Karpas-422 (cell line): Measurements from ENCODE around the gene TMEM51. TPM values are rescaled to one million over a fixed set of nuclear protein-coding genes. Genes with fewer than 3 reads are reported as not detected.

Experiments
- DNase-seq: peaks from one replicate; pipeline ENCODE4 v3.0.0-alpha.2; 2015
- H2AFZ ChIP-seq: fragments of 200-600 bp; sonication (generic); 2 replicates; pipeline ENCODE4 v1.6.1; 2014; ENCODE audit warnings: antibody characterized with exemption, low read length, mixed read lengths
- H3K27ac ChIP-seq: fragments of 200-600 bp; sonication (generic); 2 replicates; pipeline ENCODE4 v1.5.1; 2014; ENCODE audit warnings: mild to moderate bottlenecking, low read length, moderate library complexity
- H3K27me3 ChIP-seq: fragments of 200-600 bp; sonication (generic); 2 replicates; pipeline ENCODE4 v1.6.1; 2014; ENCODE audit warnings: low read length, mixed read lengths
- H3K36me3 ChIP-seq: fragments of 200-600 bp; sonication (generic); 2 replicates; pipeline ENCODE4 v1.6.1; 2014; ENCODE audit warnings: low read length, mixed read lengths; ENCODE audit not compliant: insufficient read depth
- H3K4me1 ChIP-seq: fragments of 200-600 bp; sonication (generic); 2 replicates; pipeline ENCODE4 v1.6.1; 2014; ENCODE audit warnings: mild to moderate bottlenecking, low read length, mixed read lengths
- H3K4me2 ChIP-seq: fragments of 200-600 bp; sonication (generic); 2 replicates; pipeline ENCODE4 v1.6.1; 2014; ENCODE audit warnings: low read length, low read depth, mild to moderate bottlenecking; ENCODE audit not compliant: poor library complexity, severe bottlenecking
- H3K4me3 ChIP-seq: fragments of 200-600 bp; sonication (generic); 2 replicates; pipeline ENCODE4 v1.5.1; 2014; ENCODE audit warnings: mild to moderate bottlenecking, antibody characterized with exemption, low read length, mixed read lengths
- H3K79me2 ChIP-seq: fragments of 200-600 bp; sonication (generic); 2 replicates; pipeline ENCODE4 v1.6.1; 2014; ENCODE audit warnings: mild to moderate bottlenecking, low read length, mixed read lengths
- H3K9ac ChIP-seq: fragments of 200-600 bp; sonication (generic); 2 replicates; pipeline ENCODE4 v1.6.0; 2014; ENCODE audit warnings: low read length
- H3K9me2 ChIP-seq: fragments of 200-600 bp; sonication (generic), shearing (Covaris generic); replicated peaks from 2 replicates; pipeline ENCODE4 v1.6.0; 2014; ENCODE audit warnings: mild to moderate bottlenecking, low read length, moderate library complexity; ENCODE audit not compliant: insufficient read depth
- H3K9me3 ChIP-seq: fragments of 300-700, 200-600 bp; sonication (generic); 2 replicates; pipeline ENCODE4 v1.6.1; 2014; ENCODE audit warnings: low read length, mixed read lengths
- H4K20me1 ChIP-seq: fragments of 200-600 bp; sonication (generic); 2 replicates; pipeline ENCODE4 v1.6.1; 2014; ENCODE audit warnings: mild to moderate bottlenecking, antibody characterized with exemption, low read length, low read depth; ENCODE audit not compliant: insufficient read depth
- total RNA-seq: library from RNA; depleted of rRNA; stranded (reverse); fragments of >200 nt; shearing (Covaris generic); gene quantifications from 2 replicates; pipeline ENCODE4 v1.2.3, GENCODE V29; 2014; ENCODE audit warnings: low replicate concordance

The TMEM51 gene
- total RNA-seq, 1 experiment from 2014 or later = not detected

DNA sequence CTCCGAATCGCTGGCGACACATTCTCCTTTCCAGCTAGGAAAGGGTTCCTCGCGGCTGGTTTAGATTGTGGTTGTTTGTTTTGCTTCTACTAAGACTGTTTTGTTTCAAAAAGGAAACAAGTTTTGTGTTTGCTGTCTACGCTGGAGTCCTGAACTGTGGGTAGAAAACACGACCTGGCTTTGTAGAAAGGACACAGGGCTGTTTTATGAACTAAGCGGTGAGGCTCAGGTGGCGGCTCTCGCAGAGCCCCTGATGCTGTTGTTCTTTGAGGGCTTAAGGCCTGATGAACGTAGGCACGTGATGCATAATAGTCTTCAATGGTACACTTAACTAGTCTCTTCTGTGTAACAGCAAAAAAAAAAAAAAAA, 66.5 kb downstream of the TMEM51 start:
- no peaks in the 10 kb centered on the region for H3K27me3 ChIP-seq
- H3K4me2 ChIP-seq = no peak overlapping the region
- no peak for DNase-seq
- no peak overlapping the region for H3K4me3 ChIP-seq
- no peaks in the 10 kb centered on the region for H4K20me1 ChIP-seq
- H3K9me3 ChIP-seq = no peaks in the 10 kb centered on the region
- H3K27ac ChIP-seq = no peak overlapping the region
- H2AFZ ChIP-seq = no peak overlapping the region
- no peaks in the 10 kb centered on the region for H3K79me2 ChIP-seq
- no peaks in the 10 kb centered on the region for H3K4me1 ChIP-seq
- H3K9me2 ChIP-seq = no peaks in the 10 kb centered on the region
- H3K36me3 ChIP-seq = no peaks in the 10 kb centered on the region
- no peak overlapping the region for H3K9ac ChIP-seq

DNA sequence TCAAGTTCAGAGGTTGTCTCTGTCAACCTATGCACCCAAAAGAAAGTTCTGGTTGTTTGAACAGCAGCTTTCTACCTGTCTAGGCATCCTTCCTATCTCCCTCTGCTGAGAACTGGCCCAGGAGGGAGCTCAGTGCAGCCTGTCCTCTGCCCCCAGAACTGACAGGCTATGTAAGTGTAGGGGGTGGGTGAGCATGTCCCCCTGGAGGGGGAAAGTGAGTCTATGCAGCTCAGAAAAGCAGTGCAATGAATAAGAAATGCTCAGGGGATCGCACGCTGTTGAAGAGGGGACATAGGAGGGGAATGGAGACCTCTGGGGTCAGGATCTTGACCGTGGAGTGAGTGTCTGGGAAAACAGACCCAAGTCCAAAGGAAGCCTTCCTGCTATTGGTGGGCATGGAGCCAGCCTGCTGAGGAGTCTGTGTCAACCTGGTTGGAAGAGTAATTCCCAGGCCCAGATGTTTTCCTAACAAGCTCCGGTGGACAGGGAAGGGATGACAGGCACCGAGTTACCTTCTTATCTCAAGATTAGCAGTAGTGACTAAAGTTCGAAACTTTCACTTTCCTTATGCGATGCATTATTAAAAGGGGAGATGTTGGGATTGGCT, 67.4 kb downstream of the TMEM51 start:
- no peaks in the 10 kb centered on the region for H3K27me3 ChIP-seq
- H3K9me3 ChIP-seq = no peaks in the 10 kb centered on the region
- H3K4me2 ChIP-seq = no peak overlapping the region
- no peaks in the 10 kb centered on the region for H3K79me2 ChIP-seq
- DNase-seq = no peak
- no peak overlapping the region for H2AFZ ChIP-seq
- no peaks in the 10 kb centered on the region for H3K9me2 ChIP-seq
- no peak overlapping the region for H3K9ac ChIP-seq
- H4K20me1 ChIP-seq = no peaks in the 10 kb centered on the region
- no peak overlapping the region for H3K4me3 ChIP-seq
- H3K27ac ChIP-seq = no peak overlapping the region
- H3K4me1 ChIP-seq = no peaks in the 10 kb centered on the region
- no peaks in the 10 kb centered on the region for H3K36me3 ChIP-seq

DNA sequence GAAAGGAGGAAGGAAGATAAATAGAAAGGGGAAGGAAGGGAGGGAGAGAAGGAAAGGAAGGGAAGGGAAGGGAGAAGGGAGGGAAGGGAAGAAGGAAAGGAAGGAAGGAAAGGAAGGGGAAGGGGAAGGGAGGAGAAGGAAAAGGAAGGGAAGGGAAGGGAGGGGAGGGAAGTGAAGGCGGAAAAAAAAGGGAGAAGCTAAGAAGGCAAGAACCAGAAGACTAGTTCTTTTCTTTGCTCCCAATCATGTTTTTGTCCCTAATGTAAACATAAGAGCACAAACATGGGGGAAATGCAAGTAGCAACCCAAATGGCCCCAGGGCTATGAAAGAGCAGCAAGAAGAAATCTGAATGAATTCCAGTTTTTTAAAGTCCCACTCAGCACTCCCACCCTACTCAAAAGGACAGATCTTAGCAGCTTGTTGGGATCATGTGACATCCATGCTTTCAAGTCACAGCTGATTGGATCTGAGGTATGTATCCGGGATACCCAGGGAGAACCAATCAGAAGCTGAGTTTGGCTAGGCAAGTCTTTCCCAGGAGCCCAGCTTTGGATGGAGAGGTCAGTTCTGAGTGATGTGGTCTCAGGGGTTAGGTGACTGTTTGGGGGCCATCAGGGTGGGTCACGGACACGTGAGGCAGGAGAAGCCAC, 69.2 kb downstream of the TMEM51 start:
- Histone ChIP-seq H3K27ac (no peak overlapping the region), H3K79me2 (no peaks in the 10 kb centered on the region), H3K36me3 (no peaks in the 10 kb centered on the region), H3K27me3 (no peaks in the 10 kb centered on the region), H3K9me3 (no peaks in the 10 kb centered on the region), H4K20me1 (no peaks in the 10 kb centered on the region), H3K4me2 (no peak overlapping the region), H2AFZ (no peak overlapping the region), H3K9ac (no peak overlapping the region), H3K4me1 (no peaks in the 10 kb centered on the region), H3K4me3 (no peak overlapping the region), H3K9me2 (no peaks in the 10 kb centered on the region)
- DNase-seq = no peak

DNA sequence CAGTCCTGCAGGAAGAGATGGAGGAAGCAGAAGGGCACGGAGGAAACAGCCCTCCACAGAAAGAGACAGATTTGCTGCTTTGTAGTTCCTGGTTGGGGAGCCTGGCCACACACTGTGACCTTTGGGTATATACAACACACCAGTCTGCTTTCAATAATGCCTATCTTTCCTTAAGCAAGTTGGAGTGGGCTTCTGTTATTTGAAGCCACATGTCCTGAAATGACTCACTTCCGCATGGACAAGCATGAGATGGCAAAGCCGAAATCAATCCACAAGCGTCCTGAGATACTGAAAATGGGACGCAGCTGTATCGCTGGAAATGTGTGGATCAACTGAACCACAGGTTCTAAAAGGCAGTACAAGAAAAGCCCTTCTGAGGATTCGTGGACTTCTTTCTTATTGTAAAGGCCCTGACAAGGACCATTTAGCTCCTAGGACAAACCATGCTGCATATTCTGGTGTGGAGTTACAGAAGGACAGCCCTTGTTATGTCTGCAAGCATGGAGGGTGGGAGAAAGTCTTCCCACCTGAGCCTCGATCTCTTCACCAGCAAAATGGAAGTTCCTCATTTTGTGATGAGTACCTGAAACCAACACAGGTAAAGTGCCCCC, 70.8 kb downstream of the TMEM51 start:
- no peaks in the 10 kb centered on the region for H3K79me2 ChIP-seq
- no peak overlapping the region for H3K9ac ChIP-seq
- H2AFZ ChIP-seq = no peak overlapping the region
- no peaks in the 10 kb centered on the region for H4K20me1 ChIP-seq
- DNase-seq = no peak
- no peak overlapping the region for H3K4me2 ChIP-seq
- H3K27me3 ChIP-seq = no peaks in the 10 kb centered on the region
- no peak overlapping the region for H3K4me3 ChIP-seq
- no peaks in the 10 kb centered on the region for H3K4me1 ChIP-seq
- no peaks in the 10 kb centered on the region for H3K9me3 ChIP-seq
- H3K27ac ChIP-seq = no peak overlapping the region
- no peaks in the 10 kb centered on the region for H3K9me2 ChIP-seq
- H3K36me3 ChIP-seq = no peaks in the 10 kb centered on the region

DNA sequence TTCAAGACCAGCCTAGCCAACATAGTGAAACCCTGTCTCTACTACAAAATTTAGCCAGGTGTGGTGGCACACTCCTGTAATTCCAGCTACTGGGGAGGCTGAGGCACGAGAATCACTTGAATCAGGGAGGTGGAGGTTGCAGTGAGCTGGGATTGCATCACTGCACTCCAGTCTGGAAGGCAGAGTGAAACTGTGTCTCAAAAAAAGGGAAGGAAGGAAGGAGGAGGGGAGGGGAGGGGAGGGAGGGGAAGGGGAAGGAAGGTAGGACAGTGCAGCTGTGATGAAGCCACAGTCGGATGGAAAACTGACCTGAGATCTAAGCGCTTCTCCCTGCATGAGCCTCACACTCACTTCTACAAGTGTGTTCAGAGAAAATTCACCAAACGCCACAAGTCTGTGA, 71.4 kb downstream of the TMEM51 start:
- Histone ChIP-seq H3K27me3 (no peaks in the 10 kb centered on the region), H4K20me1 (no peaks in the 10 kb centered on the region), H3K36me3 (no peaks in the 10 kb centered on the region), H3K9me2 (no peaks in the 10 kb centered on the region), H3K4me3 (no peak overlapping the region), H3K79me2 (no peaks in the 10 kb centered on the region), H3K9ac (no peak overlapping the region), H3K27ac (no peak overlapping the region), H3K9me3 (no peaks in the 10 kb centered on the region), H2AFZ (no peak overlapping the region), H3K4me1 (no peaks in the 10 kb centered on the region), H3K4me2 (no peak overlapping the region)
- DNase-seq = no peak

DNA sequence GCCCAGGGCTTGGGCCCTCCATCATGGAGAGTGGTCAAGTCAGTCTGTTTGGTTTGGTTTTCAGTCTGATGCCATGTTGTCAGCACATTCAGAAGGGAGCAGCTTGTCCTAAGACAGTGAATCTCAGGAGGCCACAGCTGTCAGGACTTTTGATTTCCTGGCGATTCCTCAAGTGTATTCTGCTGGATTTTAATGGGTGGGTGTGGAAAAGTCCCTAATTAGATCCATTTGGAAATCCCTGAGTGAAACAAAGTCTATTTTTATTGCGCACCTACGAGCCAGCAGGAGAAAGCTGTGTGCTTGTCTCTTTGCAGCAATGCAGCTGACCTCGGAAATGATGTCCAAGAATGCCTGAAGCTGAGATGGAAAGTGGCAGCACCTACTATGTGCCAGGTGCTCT, 71.9 kb downstream of the TMEM51 start:
- Histone ChIP-seq H3K9ac (no peak overlapping the region), H3K79me2 (no peaks in the 10 kb centered on the region), H3K4me3 (no peak overlapping the region), H3K4me1 (no peaks in the 10 kb centered on the region), H3K9me2 (no peaks in the 10 kb centered on the region), H3K4me2 (no peak overlapping the region), H3K27ac (no peak overlapping the region), H3K9me3 (no peaks in the 10 kb centered on the region), H3K27me3 (no peaks in the 10 kb centered on the region), H2AFZ (no peak overlapping the region), H4K20me1 (no peaks in the 10 kb centered on the region), H3K36me3 (no peaks in the 10 kb centered on the region)
- DNase-seq = no peak

DNA sequence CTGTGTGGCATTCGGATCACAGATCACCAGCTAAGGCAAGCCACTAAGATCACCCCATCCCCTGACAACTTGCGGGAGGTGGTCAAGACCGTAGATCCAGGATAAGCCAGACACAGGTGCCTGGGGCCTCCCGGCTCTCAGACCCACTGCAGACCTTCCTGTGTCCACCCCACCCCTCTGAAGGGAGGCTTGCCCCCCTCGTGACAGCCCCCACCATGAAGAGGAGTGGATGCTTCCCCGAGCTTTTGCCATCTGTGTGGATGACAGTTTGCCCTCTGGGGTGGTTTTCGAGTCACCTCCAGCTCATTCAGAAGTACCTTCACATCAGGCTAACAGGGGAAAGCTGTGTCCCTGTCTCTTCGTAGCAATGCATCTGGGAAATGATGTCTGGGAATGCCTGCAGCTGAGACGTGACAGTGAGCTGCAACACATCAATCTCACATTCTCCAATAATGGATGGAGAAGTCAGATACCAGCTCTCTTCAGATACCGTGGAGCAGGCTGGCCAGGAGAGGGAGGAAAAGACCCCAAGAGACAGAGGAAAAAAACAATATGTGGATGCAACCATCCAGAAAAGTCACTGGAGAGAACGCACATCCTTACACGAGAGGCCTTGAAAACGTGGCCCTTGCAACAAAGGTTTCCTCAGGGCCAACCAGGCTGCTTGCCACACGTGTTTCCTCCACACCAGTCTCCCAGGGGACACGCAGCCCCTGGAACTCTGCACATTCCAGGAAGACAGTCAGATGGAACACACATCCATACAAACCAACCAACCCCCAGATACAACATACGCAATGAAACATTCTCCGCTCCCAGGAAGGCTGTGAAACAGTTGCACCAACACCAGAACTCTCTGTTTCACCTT, 73.1 kb downstream of the TMEM51 start:
- no peak for DNase-seq
- no peaks in the 10 kb centered on the region for H3K9me3 ChIP-seq
- H3K4me3 ChIP-seq = no peak overlapping the region

DNA sequence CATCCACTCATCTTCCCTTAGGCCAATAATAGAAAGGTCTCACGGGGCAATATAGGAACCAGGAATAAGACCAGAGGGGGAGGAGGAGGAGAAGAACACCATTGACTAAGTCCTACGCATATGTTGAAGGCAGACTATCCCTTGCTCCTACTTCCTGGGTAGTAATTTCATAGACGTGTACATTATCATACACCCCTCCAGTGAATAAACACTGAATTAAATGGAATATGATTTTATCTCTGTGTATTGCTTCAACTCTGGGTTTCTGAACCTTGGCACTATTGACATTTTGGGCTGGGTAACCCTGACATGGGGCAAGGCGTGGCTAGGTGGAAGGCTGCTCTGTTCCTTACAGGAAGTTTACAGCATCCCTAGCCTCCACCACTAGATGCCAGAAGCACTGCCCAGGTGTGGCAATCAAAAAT, 76.2 kb downstream of the TMEM51 start:
- Histone ChIP-seq H3K79me2 (no peaks in the 10 kb centered on the region), H3K9me2 (no peaks in the 10 kb centered on the region), H3K4me2 (no peak overlapping the region), H3K27me3 (no peaks in the 10 kb centered on the region), H3K27ac (no peak overlapping the region), H3K4me3 (no peak overlapping the region), H3K9ac (no peak overlapping the region), H3K36me3 (no peaks in the 10 kb centered on the region), H2AFZ (no peak overlapping the region), H3K4me1 (no peaks in the 10 kb centered on the region), H3K9me3 (no peaks in the 10 kb centered on the region), H4K20me1 (no peaks in the 10 kb centered on the region)
- DNase-seq = no peak

More for the DNA sequence above, 73.1 kb downstream of the TMEM51 start:
- Histone ChIP-seq H3K9me2 (no peaks in the 10 kb centered on the region), H2AFZ (no peak overlapping the region), H3K9ac (no peak overlapping the region), H3K79me2 (no peaks in the 10 kb centered on the region), H3K27ac (no peak overlapping the region), H3K36me3 (no peaks in the 10 kb centered on the region), H3K4me1 (no peaks in the 10 kb centered on the region), H4K20me1 (no peaks in the 10 kb centered on the region), H3K27me3 (no peaks in the 10 kb centered on the region), H3K4me2 (no peak overlapping the region)
